H1 (cell line): Measurements from ENCODE around the gene DCAF7. TPM values are rescaled to one million over a fixed set of nuclear protein-coding genes. Genes with fewer than 3 reads are reported as not detected.

Experiments
- CBX5 ChIP-seq: fragments of 300-800, 300-1000 bp; sonication (generic); IDR thresholded peaks from 2 replicates; pipeline ENCODE4 v1.7.1; 2016; ENCODE audit warnings: antibody characterized with exemption, low read length, low read depth
- CHD2 ChIP-seq: IDR thresholded peaks from 2 replicates; pipeline ENCODE4 v1.6.1; 2012; ENCODE audit warnings: low read length, improper control_type of control experiment
- CREB1 ChIP-seq: IDR thresholded peaks from 2 replicates; pipeline ENCODE4 v1.6.1; 2012; ENCODE audit warnings: inconsistent platforms
- CTBP2 ChIP-seq: IDR thresholded peaks from 2 replicates; pipeline ENCODE4 v1.7.0; 2011; ENCODE audit warnings: borderline replicate concordance, mild to moderate bottlenecking, moderate library complexity, mixed read lengths, low read length; ENCODE audit not compliant: insufficient read depth, insufficient read length
- HDAC6 ChIP-seq: IDR thresholded peaks from one replicate; pipeline ENCODE4 v1.7.1; 2012; ENCODE audit warnings: low read depth, mild to moderate bottlenecking, inconsistent platforms, low read length, moderate library complexity
- NANOG ChIP-seq: IDR thresholded peaks from 2 replicates; pipeline ENCODE4 v1.6.1; 2011; ENCODE audit warnings: low read length, low read depth, mild to moderate bottlenecking, inconsistent platforms; ENCODE audit not compliant: insufficient read depth, poor library complexity, severe bottlenecking
- POLR2A ChIP-seq, 2 experiments: IDR thresholded peaks; 1 replicate in 1 of 2; 2 replicates in 1 of 2; pipeline ENCODE4 v1.6.1; 2011; ENCODE audit warnings: low read depth in 2 of 2, low read length in 2 of 2, mild to moderate bottlenecking in 2 of 2; ENCODE audit errors: control extremely low read depth in 1 of 2
- SP2 ChIP-seq: IDR thresholded peaks from 2 replicates; pipeline ENCODE4 v1.6.1; 2012; ENCODE audit warnings: mild to moderate bottlenecking, low read length, inconsistent platforms
- SRF ChIP-seq: IDR thresholded peaks from 2 replicates; pipeline ENCODE4 v1.6.1; 2011; ENCODE audit warnings: mild to moderate bottlenecking, low read depth, low read length, moderate library complexity
- polyA plus RNA-seq, 7 experiments: library from polyadenylated mRNA; depleted of rRNA in 3 of 7; stranded (reverse) in 5 of 7; unstranded in 2 of 7; fragments of >200 nt in 5 of 7; fragments of 200-250 nt in 2 of 7; gene quantifications; 1 replicate in 5 of 7; 2 replicates in 1 of 7; 4 replicates in 1 of 7; pipeline versions ENCODE4 v1.2.1 to v1.2.3, GENCODE V29; 2011 to 2013; ENCODE audit warnings: missing spikeins in 2 of 7, mixed read lengths in 2 of 7
- total RNA-seq: library from RNA; stranded (reverse); fragmentation: NEBNext Ultra II Directional; extraction: Animal tissue kit (Norgen Biotek cat#: 25700); gene quantifications from 2 replicates; pipeline ENCODE4 v1.2.1, GENCODE V29; 2021

Gene DCAF7
- total and polyA plus RNA-seq, 2 of the 8 experiments (the other 6 are each of a cell fraction or from before 2014, with no cell fraction given) = 74.9 to 94.1 TPM

- TF ChIP-seq POLR2A (IDR thresholded peaks at IDR 0.05; ENCODE audit: control extremely low read depth in 1 of 2, low read depth in 2 of 2, low read length in 2 of 2) = no peak
- no peak for TF ChIP-seq CHD2
- no peak for TF ChIP-seq SRF
- no peak for TF ChIP-seq CBX5
- TF ChIP-seq CREB1 = no peak
- no peak for TF ChIP-seq SP2
- no peak for TF ChIP-seq CTBP2
- no peak for TF ChIP-seq NANOG
- TF ChIP-seq HDAC6 = no peak
Observed at GRCh38 chr17:63537001-63537400, 13.3 kb upstream of the DCAF7 start (continued).
